H1 (cell line): ENCODE measurements around the gene EYA2. TPM values are rescaled to one million over a fixed set of nuclear protein-coding genes. Genes with fewer than 3 reads are reported as not detected.

ENCODE experiments used
- CTCF ChIA-PET: fragments of 300-600 bp; sonication (Branson Sonifier 250); formaldehyde crosslinking; loops from one replicate; lab custom pipeline; 2021; ENCODE audit not compliant: partially characterized antibody; lab: Charles Lee
- POLR2A ChIA-PET: fragments of 300-600 bp; sonication (Branson Sonifier 250); formaldehyde crosslinking; loops from one replicate; lab custom pipeline; 2021; ENCODE audit warnings: inconsistent platforms; ENCODE audit not compliant: partially characterized antibody; lab: Charles Lee
- DNase-seq, 2 experiments: peaks; one replicate each; pipeline versions ENCODE4 v3.0.0 to v3.0.0-alpha.2; 2010 to 2022; ENCODE audit warnings: low spot score in 2 of 2, low read depth in 1 of 2, mixed read lengths in 1 of 2
- FAIRE-seq: peaks from 2 replicates; lab custom pipeline; 2011; peaks lifted over from hg19 to GRCh38; lab: Jason Lieb, UNC
- H2AFZ ChIP-seq: 2 replicates; pipeline ENCODE4 v1.8.1; 2012; ENCODE audit warnings: low read length, inconsistent platforms
- H2AK5ac ChIP-seq: 2 replicates; pipeline ENCODE4 v1.6.1; 2013; ENCODE audit warnings: low read depth, low read length
- H2BK120ac ChIP-seq: replicated peaks from 2 replicates; pipeline ENCODE3; 2013; ENCODE audit warnings: low read depth, low read length, inconsistent platforms
- H2BK12ac ChIP-seq: 2 replicates; pipeline ENCODE4 v1.6.1; 2013; ENCODE audit warnings: low read depth, low read length
- H2BK15ac ChIP-seq: 2 replicates; pipeline ENCODE4 v1.6.1; 2013; ENCODE audit warnings: low read length
- H2BK20ac ChIP-seq: 2 replicates; pipeline ENCODE4 v1.6.1; 2013; ENCODE audit warnings: low read length
- H2BK5ac ChIP-seq: 2 replicates; pipeline ENCODE4 v1.6.1; 2013; ENCODE audit warnings: low read depth, low read length
- H3K14ac ChIP-seq: 2 replicates; pipeline ENCODE4 v1.6.1; 2013; ENCODE audit warnings: inconsistent platforms; ENCODE audit not compliant: insufficient read length
- H3K18ac ChIP-seq: 2 replicates; pipeline ENCODE4 v1.6.1; 2013; ENCODE audit warnings: low read length; ENCODE audit errors: extremely low read depth
- H3K23ac ChIP-seq: 2 replicates; pipeline ENCODE4 v1.6.1; 2013; ENCODE audit warnings: inconsistent platforms; ENCODE audit not compliant: insufficient read length
- H3K23me2 ChIP-seq: 2 replicates; pipeline ENCODE4 v1.6.1; 2013; ENCODE audit warnings: low read depth, low read length
- H3K27ac ChIP-seq: 2 replicates; pipeline ENCODE4 v1.6.1; 2011; ENCODE audit warnings: low read depth, low read length, inconsistent platforms
- H3K27me3 ChIP-seq, 4 experiments: replicated peaks in 1 of 4; 1 replicate in 1 of 4; 2 replicates in 3 of 4; pipeline versions ENCODE4 v1.6.1 to v1.8.1; 2011 to 2013; ENCODE audit warnings: low read length in 3 of 4, mild to moderate bottlenecking in 3 of 4, inconsistent platforms in 2 of 4, mixed read lengths in 2 of 4, moderate library complexity in 1 of 4; ENCODE audit not compliant: control insufficient read depth in 3 of 4, insufficient read depth in 3 of 4; ENCODE audit errors: extremely low read depth in 1 of 4
- H3K36me3 ChIP-seq, 4 experiments: 2 replicates each; pipeline versions ENCODE4 v1.6.1 to v1.8.1; 2011 to 2013; ENCODE audit warnings: mild to moderate bottlenecking in 4 of 4, low read length in 3 of 4, moderate library complexity in 2 of 4, control low read depth in 1 of 4, inconsistent platforms in 1 of 4; ENCODE audit not compliant: insufficient read depth in 4 of 4, control insufficient read depth in 2 of 4
- H3K4ac ChIP-seq: replicated peaks from 2 replicates; pipeline ENCODE3; 2013; ENCODE audit warnings: low read length, low read depth, mixed read lengths, inconsistent platforms; ENCODE audit not compliant: insufficient read length
- H3K4me1 ChIP-seq, 4 experiments: replicated peaks in 1 of 4; 1 replicate in 1 of 4; 2 replicates in 3 of 4; pipeline versions ENCODE4 v1.6.1 to v1.8.1; 2011 to 2013; ENCODE audit warnings: low read length in 3 of 4, inconsistent platforms in 2 of 4, mixed read lengths in 1 of 4; ENCODE audit not compliant: insufficient read depth in 4 of 4, control insufficient read depth in 3 of 4
- H3K4me2 ChIP-seq, 2 experiments: 2 replicates each; pipeline versions ENCODE4 v1.6.1 to v1.8.1; 2011 to 2013; ENCODE audit warnings: low read depth in 2 of 2, low read length in 2 of 2, control low read depth in 1 of 2, inconsistent platforms in 1 of 2, mild to moderate bottlenecking in 1 of 2; ENCODE audit not compliant: insufficient read depth in 1 of 2
- H3K4me3 ChIP-seq, 4 experiments: fragments of 200-600, 300-600 bp in 1 of 4; sonication (generic), shearing (Covaris generic), sonication (Bioruptor Twin) in 1 of 4; 2 replicates each; pipeline versions ENCODE4 v1.5.1 to v1.8.1; 2011 to 2016; ENCODE audit warnings: low read length in 4 of 4, low read depth in 3 of 4, control low read depth in 2 of 4, inconsistent platforms in 2 of 4, mild to moderate bottlenecking in 2 of 4, mixed read lengths in 1 of 4, moderate library complexity in 1 of 4; ENCODE audit not compliant: insufficient read depth in 2 of 4; ENCODE audit errors: extremely low read depth in 1 of 4
- H3K56ac ChIP-seq: replicated peaks from 2 replicates; pipeline ENCODE3; 2013; ENCODE audit warnings: low read depth, mild to moderate bottlenecking, mixed read lengths, low read length, inconsistent platforms; ENCODE audit not compliant: insufficient read length
- H3K79me1 ChIP-seq: 2 replicates; pipeline ENCODE4 v1.6.1; 2013; ENCODE audit warnings: low read depth, low read length, control low read depth
- H3K79me2 ChIP-seq, 2 experiments: 2 replicates each; pipeline versions ENCODE4 v1.6.1 to v1.8.1; 2012 to 2013; ENCODE audit warnings: low read length in 2 of 2, mild to moderate bottlenecking in 2 of 2, inconsistent platforms in 1 of 2; ENCODE audit not compliant: insufficient read depth in 2 of 2, control insufficient read depth in 1 of 2
- H3K9ac ChIP-seq, 4 experiments: replicated peaks in 1 of 4; 1 replicate in 1 of 4; 2 replicates in 3 of 4; pipeline versions ENCODE4 v1.6.1 to v1.8.1; 2011 to 2013; ENCODE audit warnings: low read depth in 3 of 4, low read length in 3 of 4, control low read depth in 2 of 4, mild to moderate bottlenecking in 2 of 4, moderate library complexity in 2 of 4, inconsistent platforms in 1 of 4; ENCODE audit errors: extremely low read depth in 1 of 4
- H3K9me3 ChIP-seq, 2 experiments: 2 replicates each; pipeline versions ENCODE4 v1.6.1 to v1.8.1; 2012 to 2013; ENCODE audit warnings: mild to moderate bottlenecking in 2 of 2, moderate library complexity in 2 of 2, control low read depth in 1 of 2, inconsistent platforms in 1 of 2, low read depth in 1 of 2, low read length in 1 of 2, mixed read lengths in 1 of 2; ENCODE audit not compliant: insufficient read depth in 2 of 2
- H4K20me1 ChIP-seq, 2 experiments: replicated peaks in 1 of 2; 2 replicates each; pipeline versions ENCODE3 to v1.8.1; 2011 to 2013; ENCODE audit warnings: inconsistent platforms in 2 of 2, low read length in 2 of 2, mild to moderate bottlenecking in 1 of 2; ENCODE audit not compliant: insufficient read depth in 2 of 2, control insufficient read depth in 1 of 2
- H4K5ac ChIP-seq: 2 replicates; pipeline ENCODE4 v1.6.1; 2013; ENCODE audit warnings: low read length, low read depth, mixed read lengths, inconsistent platforms; ENCODE audit not compliant: insufficient read length
- H4K8ac ChIP-seq: 2 replicates; pipeline ENCODE4 v1.8.0; 2013; ENCODE audit warnings: mild to moderate bottlenecking, moderate library complexity, low read length, inconsistent platforms; ENCODE audit not compliant: insufficient read depth; ENCODE audit errors: extremely low read depth
- H4K91ac ChIP-seq: replicated peaks from 2 replicates; pipeline ENCODE3; 2013; ENCODE audit warnings: low read length, mixed read lengths, inconsistent platforms; ENCODE audit not compliant: insufficient read length
- BCL11A ChIP-seq, 2 experiments: IDR thresholded peaks; one replicate each; pipeline ENCODE4 v1.6.1; 2011; ENCODE audit warnings: low read depth in 2 of 2, low read length in 2 of 2, mild to moderate bottlenecking in 2 of 2
- CHD1 ChIP-seq: IDR thresholded peaks from 2 replicates; pipeline ENCODE4 v1.6.1; 2012; ENCODE audit warnings: low read depth, low read length, improper control_type of control experiment
- EP300 ChIP-seq, 2 experiments: IDR thresholded peaks; 1 replicate in 1 of 2; 2 replicates in 1 of 2; pipeline ENCODE4 v1.6.1; 2011 to 2012; ENCODE audit warnings: low read depth in 2 of 2, low read length in 2 of 2, mild to moderate bottlenecking in 2 of 2, borderline replicate concordance in 1 of 2, inconsistent platforms in 1 of 2, moderate library complexity in 1 of 2
- KDM1A ChIP-seq: fragments of 200-600, 300-600 bp; sonication (generic); IDR thresholded peaks from 2 replicates; pipeline ENCODE4 v1.7.1; 2016; ENCODE audit warnings: mild to moderate bottlenecking, low read length, borderline replicate concordance
- KDM4A ChIP-seq: IDR thresholded peaks from one replicate; pipeline ENCODE4 v1.7.1; 2012; ENCODE audit warnings: low read depth, mild to moderate bottlenecking, moderate library complexity, low read length, inconsistent platforms; ENCODE audit not compliant: severe bottlenecking
- MAX ChIP-seq: IDR thresholded peaks from 2 replicates; pipeline ENCODE4 v1.6.1; 2012; ENCODE audit warnings: inconsistent platforms
- NANOG ChIP-seq: IDR thresholded peaks from 2 replicates; pipeline ENCODE4 v1.6.1; 2011; ENCODE audit warnings: low read length, low read depth, mild to moderate bottlenecking, inconsistent platforms; ENCODE audit not compliant: insufficient read depth, poor library complexity, severe bottlenecking
- POLR2AphosphoS5 ChIP-seq: IDR thresholded peaks from 2 replicates; pipeline ENCODE4 v1.6.1; 2011; ENCODE audit warnings: low read depth, low read length
- RAD21 ChIP-seq, 2 experiments: IDR thresholded peaks in 1 of 2; conservative IDR thresholded peaks in 1 of 2; 2 replicates each; pipeline ENCODE4 v1.6.1; 2011; ENCODE audit warnings: low read depth in 2 of 2, low read length in 2 of 2, improper control_type of control experiment in 1 of 2, inconsistent platforms in 1 of 2, mild to moderate bottlenecking in 1 of 2, moderate library complexity in 1 of 2
- RFX5 ChIP-seq: IDR thresholded peaks from 2 replicates; pipeline ENCODE4 v1.6.1; 2011; ENCODE audit warnings: low read depth, low read length, improper control_type of control experiment, borderline replicate concordance
- TAF1 ChIP-seq: IDR thresholded peaks from 2 replicates; pipeline ENCODE4 v1.6.1; 2011; ENCODE audit warnings: mild to moderate bottlenecking, low read depth, low read length
- TBP ChIP-seq: IDR thresholded peaks from 2 replicates; pipeline ENCODE4 v1.6.1; 2011; ENCODE audit warnings: low read depth, low read length, improper control_type of control experiment
- WGBS, 2 experiments: shearing (Covaris generic) in 1 of 2; methylation state at CpG; one replicate each; pipeline versions ENCODE4 v1.1.6 to v1.1.7; 2013 to 2015; ENCODE audit warnings: low lambda C conversion rate in 2 of 2, mixed read lengths in 2 of 2, inconsistent platforms in 1 of 2, low coverage in 1 of 2, missing lambda C conversion rate in 1 of 2; ENCODE audit not compliant: insufficient replicate concordance in 2 of 2, insufficient coverage in 1 of 2, insufficient read length in 1 of 2; ENCODE audit errors: extremely low coverage in 1 of 2, missing lambda C conversion rate in 1 of 2; 5-methylcytosine and 5-hydroxymethylcytosine counted together
- polyA plus RNA-seq, 7 experiments: library from polyadenylated mRNA; depleted of rRNA in 3 of 7; stranded (reverse) in 5 of 7; unstranded in 2 of 7; fragments of >200 nt in 5 of 7; fragments of 200-250 nt in 2 of 7; gene quantifications; 1 replicate in 5 of 7; 2 replicates in 1 of 7; 4 replicates in 1 of 7; pipeline versions ENCODE4 v1.2.1 to v1.2.3, GENCODE V29; 2011 to 2013; ENCODE audit warnings: missing spikeins in 2 of 7, mixed read lengths in 2 of 7
- total RNA-seq: library from RNA; stranded (reverse); fragmentation: NEBNext Ultra II Directional; extraction: Animal tissue kit (Norgen Biotek cat#: 25700); gene quantifications from 2 replicates; pipeline ENCODE4 v1.2.1, GENCODE V29; 2021

EYA2 gene
- total and polyA plus RNA-seq, 2 of the 8 experiments (the other 6 are each of a cell fraction or from before 2014, with no cell fraction given), result 1.6 to 1.7 TPM

GRCh38 chr20:47205577-47206123 lies 311.0 kb downstream of the EYA2 start:
- no peak overlapping the region for H2AFZ ChIP-seq
- no peaks in the 10 kb centered on the region for H3K23me2 ChIP-seq
- no peaks in the 10 kb centered on the region for H3K79me2 ChIP-seq
- peaks cover 4 to 23% (median 14%) of the 10 kb centered on the region in 4 experiments; a peak in 6 of 8 replicates for H3K36me3 ChIP-seq
- no peak overlapping the region for H4K5ac ChIP-seq
- no peak overlapping the region for H2BK5ac ChIP-seq
- H2BK12ac ChIP-seq, result no peak overlapping the region
- H3K4ac ChIP-seq, result no peak overlapping the region
- H3K4me3 ChIP-seq, result no peak overlapping the region
- H3K9ac ChIP-seq, result no peak overlapping the region
- no peak overlapping the region for H3K14ac ChIP-seq
- H3K27ac ChIP-seq, result no peak overlapping the region
- no peak overlapping the region for H3K56ac ChIP-seq
- no peaks in the 10 kb centered on the region for H3K9me3 ChIP-seq
- FAIRE-seq (no peak), DNase-seq (peak in 1 of 2 experiments; percentile 71)
- 76% methylated on average over 9 of the region's 9 CpGs; no CpG with 5 or more reads in 1 of the 2 experiments for WGBS, 2 experiments
- H3K4me1 ChIP-seq, result peaks cover 0 to 17% (median 6%) of the 10 kb centered on the region in 4 experiments; a peak in 6 of 7 replicates
- H4K8ac ChIP-seq, result no peak overlapping the region
- H3K79me1 ChIP-seq, result no peaks in the 10 kb centered on the region
- no peak overlapping the region; the same call in 1 of the 2 replicates for H3K18ac ChIP-seq
- ChIA-PET POLR2A (interaction anchor here (0.6 to 1.3 kb wide), 6 partner anchors 8 to 178 kb away, joined by 3 to 6 read pairs (median 4); no protein-coding TSS in a partner anchor), CTCF (interaction anchor here (0.6 to 3.1 kb wide), 23 partner anchors 9 to 1039 kb away, joined by 3 to 20 read pairs (median 3); no protein-coding TSS in a partner anchor)
- H4K91ac ChIP-seq, result no peak overlapping the region
- H4K20me1 ChIP-seq, result peaks cover 0 to 4% of the 10 kb centered on the region in 2 experiments
- no peak overlapping the region for H2AK5ac ChIP-seq
- H3K27me3 ChIP-seq, result no peaks in the 10 kb centered on the region
- no peak overlapping the region for H3K23ac ChIP-seq
- no peak overlapping the region for H2BK20ac ChIP-seq
- H2BK15ac ChIP-seq, result 0 out of 2 replicates have a peak overlapping the region, but pooled peaks have one; percentile 1
- H3K4me2 ChIP-seq, result no peak overlapping the region
- H2BK120ac ChIP-seq, result no peak overlapping the region
- TF ChIP-seq RFX5, result no peak
- no peak for TF ChIP-seq CHD1
- TF ChIP-seq EP300 (IDR thresholded peaks at IDR 0.05; ENCODE audit: borderline replicate concordance in 1 of 2, low read depth in 2 of 2, low read length in 2 of 2), result no peak
- 0 out of 2 replicates have a peak, but pooled peaks have one; percentile 18 for TF ChIP-seq TBP
- no peak for TF ChIP-seq NANOG
- no peak for TF ChIP-seq POLR2AphosphoS5
- TF ChIP-seq TAF1, result peak; percentile 44; the same call in 1 of the 2 replicates
- TF ChIP-seq KDM4A, result no peak
- peak; percentile 50 to 68 for TF ChIP-seq RAD21 (IDR thresholded peaks at IDR 0.05 in 1 of 2, conservative IDR thresholded peaks at IDR 0.05 in 1 of 2; ENCODE audit: low read depth in 2 of 2, low read length in 2 of 2)
- no peak for TF ChIP-seq BCL11A (IDR thresholded peaks at IDR 0.05; ENCODE audit: low read depth in 2 of 2, low read length in 2 of 2)
- no peak for TF ChIP-seq KDM1A
- 0 out of 2 replicates have a peak, but pooled peaks have one; percentile 26 for TF ChIP-seq MAX
